IPS-11a (cell line): ENCODE results near the gene C10orf67.
A peak's percentile ranks its signal among the peaks of the same experiment; 100 is the strongest.

Experiments used
- H3K4me3 ChIP-seq: one replicate; pipeline ENCODE4 v1.5.1; 2013; ENCODE audit warnings: low read depth, low read length, control low read depth

C10orf67 gene

DNA sequence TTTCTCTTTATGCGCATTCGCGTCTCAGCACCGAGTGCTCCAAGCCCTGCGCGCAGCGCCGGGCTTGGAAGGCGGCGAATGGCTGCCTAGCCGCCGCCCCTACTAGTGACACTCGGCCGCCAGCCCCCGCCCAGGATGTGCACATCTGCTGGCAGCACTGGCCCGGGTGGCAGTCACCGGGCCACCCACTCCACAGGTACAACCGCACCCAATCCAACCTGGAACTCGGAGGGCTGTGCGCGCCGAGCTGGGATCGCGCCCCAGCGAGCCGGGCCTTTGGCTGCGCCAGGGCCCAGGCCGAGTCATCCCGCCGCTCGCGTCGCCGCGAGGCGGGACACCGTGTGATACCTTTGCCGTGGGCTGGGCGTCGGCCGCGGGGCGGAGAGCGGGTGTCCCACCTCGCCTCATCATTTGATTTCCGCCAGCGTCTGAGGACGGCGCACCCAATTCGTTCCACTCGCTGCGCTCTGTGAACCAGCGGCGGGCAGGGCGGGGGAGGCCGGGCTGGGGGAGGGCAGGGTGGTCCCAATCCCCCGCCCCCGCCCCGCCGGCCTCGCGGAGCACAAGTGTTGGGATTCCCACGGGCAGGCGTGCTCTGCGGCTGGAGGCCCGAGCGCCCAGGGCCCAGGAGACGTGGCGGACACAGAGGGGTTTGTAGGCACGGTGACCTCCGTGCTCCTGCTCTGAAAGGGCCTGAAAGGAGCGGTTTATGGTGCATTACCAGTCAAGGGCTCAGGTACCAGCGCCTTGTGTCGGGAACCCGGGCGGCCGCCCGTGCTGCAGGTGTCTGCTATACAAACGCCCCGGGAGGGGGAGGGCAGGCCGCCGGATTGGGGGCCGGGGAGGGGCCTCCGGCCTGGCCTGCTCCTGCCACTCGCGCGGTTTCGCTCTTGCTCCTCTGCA, 170.3 kb downstream of the C10orf67 start:
- H3K4me3 ChIP-seq: peak overlapping the region; percentile 8

DNA sequence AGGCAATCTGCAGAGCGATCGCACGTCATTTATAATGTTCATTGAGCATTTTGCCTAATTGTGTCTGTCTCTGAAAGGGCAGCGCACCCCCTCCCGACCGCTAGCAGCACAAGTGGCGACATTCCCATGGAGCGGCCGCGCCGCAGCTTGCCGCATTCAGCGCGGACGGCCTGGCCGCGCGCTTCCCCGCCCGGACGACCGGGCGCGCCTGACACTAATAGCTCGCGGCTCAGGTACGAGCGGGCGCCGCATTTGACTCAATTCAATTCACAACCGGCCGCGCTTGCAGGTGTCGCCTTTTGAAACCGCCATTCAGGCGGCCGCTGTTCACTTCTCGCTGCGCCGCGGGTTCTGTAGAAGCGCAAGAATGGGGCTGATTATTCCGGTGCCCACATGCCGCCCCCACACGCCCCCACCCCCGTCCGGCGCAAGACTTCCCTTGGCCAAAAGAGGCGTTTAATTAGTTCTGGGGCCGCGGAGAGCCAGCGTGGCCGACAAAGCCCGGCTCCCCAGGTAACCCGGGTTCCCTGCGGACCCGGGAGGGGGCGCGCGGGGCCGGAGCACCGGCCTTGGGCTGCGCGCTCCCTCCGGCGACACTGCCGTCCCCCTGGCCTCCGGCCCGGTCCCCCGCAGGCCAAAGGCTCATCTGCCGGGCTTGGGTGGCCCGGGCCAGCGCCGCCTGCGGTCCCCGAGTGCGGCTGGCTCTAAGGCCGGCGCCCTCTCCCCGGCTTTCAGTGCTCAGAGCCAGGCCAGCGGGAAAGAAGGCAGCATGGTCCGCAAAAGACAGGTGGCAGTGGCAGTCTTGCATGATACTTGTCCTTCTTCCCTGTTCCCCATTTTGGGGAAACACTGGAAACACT, 171.2 kb downstream of the C10orf67 start:
- H3K4me3 ChIP-seq: peak overlapping the region; percentile 8

DNA sequence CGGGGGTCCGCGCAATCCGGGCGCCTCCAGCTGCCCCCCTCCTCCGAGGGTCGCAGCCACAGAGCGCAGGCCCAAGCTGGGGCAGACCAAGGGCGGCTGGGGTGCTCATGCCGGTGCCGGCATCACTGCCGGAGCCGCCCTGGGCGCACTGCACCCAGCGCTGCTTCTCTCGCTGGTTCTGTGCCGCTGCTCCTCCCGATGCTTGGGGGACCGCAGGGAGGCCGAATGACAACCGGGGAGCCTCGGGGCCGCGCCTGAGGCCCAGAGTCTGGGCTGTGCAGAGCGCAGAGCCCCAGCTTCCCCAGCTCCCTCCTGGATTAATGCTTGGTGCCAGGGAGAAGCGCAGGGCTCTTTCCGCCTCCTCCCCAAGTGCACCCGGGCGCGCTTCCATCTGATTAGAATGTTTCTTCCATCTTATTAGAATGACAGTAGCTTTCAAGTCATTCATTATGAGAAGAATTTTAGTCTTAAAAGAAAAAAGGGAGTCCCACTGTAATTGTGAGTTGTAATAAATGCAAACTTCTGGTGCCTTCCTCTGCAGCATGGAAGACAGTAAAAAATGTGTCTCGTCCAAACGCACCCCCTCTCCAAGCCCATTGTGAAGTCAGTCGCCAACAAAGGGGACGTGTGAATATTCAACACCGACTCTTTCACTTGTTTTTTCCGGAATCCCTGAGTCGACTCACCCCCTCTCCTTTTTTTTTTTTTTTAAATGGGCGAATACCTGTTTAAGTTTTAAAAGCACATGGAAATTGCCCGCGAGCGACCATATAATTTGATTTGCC, 172.0 kb downstream of the C10orf67 start:
- no peak overlapping the region for H3K4me3 ChIP-seq

- H3K4me3 ChIP-seq: no peak overlapping the region
These were observed 173.2 kb downstream of the C10orf67 start for GRCh38 chr10:23171232-23171876.

DNA sequence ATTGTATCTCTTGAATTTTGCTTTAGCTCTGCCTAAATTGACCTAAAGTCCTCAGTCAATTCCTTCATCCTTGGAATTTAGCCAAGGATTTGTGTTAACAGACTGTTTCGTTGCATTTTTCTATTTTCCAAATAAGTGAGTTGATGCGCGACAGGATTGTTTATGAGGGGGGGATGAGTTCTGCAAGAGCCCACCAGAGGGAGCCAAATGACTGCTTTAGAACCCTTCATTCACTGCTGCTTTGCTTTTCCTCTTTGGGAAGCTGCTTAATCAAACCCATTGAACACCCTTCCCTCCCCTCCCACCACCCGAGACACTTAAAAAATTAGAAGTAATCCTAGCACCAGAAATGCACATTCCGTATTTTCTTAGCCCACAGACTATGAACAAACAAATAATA, 186.2 kb downstream of the C10orf67 start:
- peak overlapping the region; percentile 8 for H3K4me3 ChIP-seq

- H3K4me3 ChIP-seq: peak overlapping the region; percentile 8
These were observed 186.8 kb downstream of the C10orf67 start for GRCh38 chr10:23157691-23158369.

DNA sequence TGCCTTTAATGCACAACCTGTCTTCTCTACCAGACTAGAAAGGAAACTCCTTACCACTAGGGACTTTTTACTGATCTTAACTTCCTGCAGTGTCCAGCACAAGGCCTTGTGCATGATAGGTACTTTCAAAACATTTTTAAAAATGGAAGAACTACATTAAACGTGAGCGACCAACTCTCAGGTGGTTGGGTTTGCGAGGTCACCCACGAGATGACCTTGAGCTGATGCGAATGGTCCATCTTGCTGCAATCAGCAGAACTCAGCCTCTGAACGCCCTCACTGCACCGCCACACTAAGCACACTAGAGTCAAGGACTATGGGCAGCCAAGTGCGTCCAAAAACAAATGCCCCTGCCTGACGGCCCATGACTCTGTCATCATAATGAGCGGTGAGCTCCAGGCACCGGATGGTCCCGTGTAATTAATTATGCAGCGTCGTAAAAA, 187.3 kb downstream of the C10orf67 start:
- no peak overlapping the region for H3K4me3 ChIP-seq

DNA sequence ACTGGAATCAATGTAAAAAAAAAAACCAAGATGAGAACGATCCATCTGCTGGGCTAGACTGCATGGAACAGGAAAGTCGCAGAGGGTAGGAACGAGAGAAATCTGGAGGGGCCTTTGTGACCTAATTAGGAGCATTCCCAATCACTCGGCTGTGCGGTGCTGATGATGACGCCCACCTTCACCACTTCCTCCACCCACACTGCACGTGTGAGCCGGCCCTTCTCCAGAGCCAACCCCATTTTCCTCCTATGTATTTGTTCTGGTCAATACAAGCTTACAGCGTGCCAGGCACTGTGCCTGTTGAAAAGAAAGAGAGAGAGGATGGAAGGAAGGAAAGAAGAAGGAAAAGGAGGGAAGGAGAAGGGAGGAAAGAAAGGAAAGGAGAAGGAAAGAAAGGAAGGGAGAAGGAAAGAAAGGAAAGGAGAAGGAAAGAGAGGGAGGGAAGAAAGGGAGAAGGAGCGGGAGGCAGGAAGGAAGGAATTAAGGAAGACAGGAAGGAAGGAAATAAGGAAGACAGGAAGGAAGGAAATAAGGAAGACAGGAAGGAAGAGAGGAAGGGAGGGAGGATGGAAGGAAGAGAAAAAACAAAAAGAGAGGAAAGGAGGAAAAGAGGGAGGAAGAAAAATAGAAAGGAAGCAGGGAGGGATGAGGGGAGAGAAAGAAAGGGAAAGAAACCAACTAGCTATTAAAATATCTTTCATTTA, 188.0 kb downstream of the C10orf67 start:
- no peak overlapping the region for H3K4me3 ChIP-seq

DNA sequence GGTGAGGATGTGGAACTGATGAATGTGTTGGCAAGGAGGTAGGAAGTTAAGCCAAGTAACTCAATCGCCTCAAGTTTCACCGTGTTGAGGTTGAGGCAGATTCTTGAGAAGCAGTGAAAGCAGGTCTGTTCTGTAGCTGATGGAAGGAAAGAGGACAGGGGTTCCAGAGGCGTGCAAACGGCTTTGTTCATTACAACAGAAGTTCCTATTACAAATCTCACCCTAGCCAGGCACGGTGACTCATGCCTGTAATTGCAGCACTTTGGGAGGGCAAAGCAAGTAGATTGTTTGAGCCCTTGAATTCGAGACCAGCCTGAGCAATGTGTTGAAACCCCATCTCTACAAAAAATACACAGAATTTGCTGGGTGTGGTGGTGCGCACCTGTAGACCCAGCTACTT, 189.4 kb downstream of the C10orf67 start:
- H3K4me3 ChIP-seq: no peak overlapping the region
